Measurements from ENCODE around the gene OTUD5.
"Not testable (repeated sequence)": the region's sequence is repeated elsewhere in the genome, so short reads cannot be mapped to it uniquely, and the experiment has no call there.

OTUD5 gene

GRCh38 chrX:48909703-48910294 is 47.6 kb downstream of the OTUD5 start:
- no peak for DNase-seq (ENCODE audit: low read depth)

GRCh38 chrX:48908600-48908999 is 48.8 kb downstream of the OTUD5 start:
- DNase-seq (ENCODE audit: low read depth) = no peak

GRCh38 chrX:48905090-48905790 is 52.2 kb downstream of the OTUD5 start:
- DNase-seq (ENCODE audit: low read depth) = no peak

GRCh38 chrX:48904626-48905025 is 52.8 kb downstream of the OTUD5 start:
- no peak for DNase-seq (ENCODE audit: low read depth)

GRCh38 chrX:48904180-48904579 is 53.2 kb downstream of the OTUD5 start:
- DNase-seq (ENCODE audit: low read depth) = no peak

GRCh38 chrX:48903290-48903689 is 54.1 kb downstream of the OTUD5 start:
- DNase-seq (ENCODE audit: low read depth) = no peak

- no peak for DNase-seq (ENCODE audit: low read depth)
Measured at GRCh38 chrX:48902776-48903175, 54.6 kb downstream of the OTUD5 start.

- DNase-seq (ENCODE audit: low read depth) = no peak
Measured at GRCh38 chrX:48902135-48902534, 55.3 kb downstream of the OTUD5 start.

GRCh38 chrX:48901069-48901468 is 56.3 kb downstream of the OTUD5 start:
- no peak for DNase-seq (ENCODE audit: low read depth)

GRCh38 chrX:48899078-48899410 is 58.4 kb downstream of the OTUD5 start:
- DNase-seq (ENCODE audit: low read depth) = no peak

GRCh38 chrX:48897625-48898306 is 59.6 kb downstream of the OTUD5 start, which contains the start of the genes PQBP1 and TIMM17B:
Gene PQBP1, plus strand, starts transcription at chrX:48897930. Its CDS starts 580 bp downstream, at chrX:48898510.
Gene TIMM17B, minus strand, starts transcription at chrX:48897768. Its CDS starts 19 bp downstream, at chrX:48897749.
- DNase-seq (ENCODE audit: low read depth) = peak; percentile 68

- no peak for DNase-seq (ENCODE audit: low read depth)
Measured at GRCh38 chrX:48897157-48897624, 60.2 kb downstream of the OTUD5 start.

GRCh38 chrX:48896611-48897011 is 60.8 kb downstream of the OTUD5 start:
- no peak for DNase-seq (ENCODE audit: low read depth)

GRCh38 chrX:48894891-48895290 is 62.5 kb downstream of the OTUD5 start:
- no peak for DNase-seq (ENCODE audit: low read depth)

- DNase-seq (ENCODE audit: low read depth) = no peak
Measured at GRCh38 chrX:48893556-48894348, 63.7 kb downstream of the OTUD5 start.

- DNase-seq (ENCODE audit: low read depth) = no peak
Measured at GRCh38 chrX:48892896-48893295, 64.5 kb downstream of the OTUD5 start.

- peak; percentile 40 for DNase-seq (ENCODE audit: low read depth)
Measured at GRCh38 chrX:48891402-48892288, 65.8 kb downstream of the OTUD5 start.

GRCh38 chrX:48890934-48891401 is 66.4 kb downstream of the OTUD5 start:
- DNase-seq (ENCODE audit: low read depth) = no peak

- no peak for DNase-seq (ENCODE audit: low read depth)
Measured at GRCh38 chrX:48890296-48890925, 67.0 kb downstream of the OTUD5 start.

- not testable (repeated sequence) for DNase-seq (ENCODE audit: low read depth)
Measured at GRCh38 chrX:48886586-48886985, 70.8 kb downstream of the OTUD5 start.

- DNase-seq (ENCODE audit: low read depth) = no peak
Measured at GRCh38 chrX:48883729-48884128, 73.7 kb downstream of the OTUD5 start.
